Measurements from ENCODE around the gene CPA2.
A peak's percentile ranks its signal among the peaks of the same experiment; 100 is the strongest.
"Not testable (repeated sequence)": the region's sequence is repeated elsewhere in the genome, so short reads cannot be mapped to it uniquely, and the experiment has no call there.

CPA2 gene

GRCh38 chr7:130266258-130266960, at the start of gene CPA2:
TSS of gene CPA2 (plus strand) at chr7:130266863. CDS start at chr7:130266882, 19 bp downstream.
- ChIA-PET POLR2A (ENCODE audit: low non-redundant PET) (no interaction called here), CTCF (no interaction called here)
- no peak for DNase-seq (ENCODE audit: low spot score)
- no peak for TF ChIP-seq CTCF (conservative IDR thresholded peaks at IDR 0.05; ENCODE audit: low read depth)
- H3K27ac ChIP-seq, result no peak within 1 kb of the TSS

- ChIA-PET CTCF (interaction anchor here (0.7 kb wide), 1 partner anchor 227 kb away, joined by 3 read pairs; no protein-coding TSS in a partner anchor), POLR2A (ENCODE audit: low non-redundant PET) (interaction anchor here (0.7 kb wide), 1 partner anchor 12 kb away, joined by 4 read pairs; no protein-coding TSS in a partner anchor)
- no peak for TF ChIP-seq CTCF (conservative IDR thresholded peaks at IDR 0.05; ENCODE audit: low read depth)
- DNase-seq (ENCODE audit: low spot score), result no peak
- H3K27ac ChIP-seq, result no peak overlapping the region
Observed at GRCh38 chr7:130218806-130219620, 47.6 kb upstream of the CPA2 start.

- no peak for DNase-seq (ENCODE audit: low spot score)
- POLR2A ChIA-PET (ENCODE audit: low non-redundant PET), result no interaction called here
- no peak for TF ChIP-seq CTCF (conservative IDR thresholded peaks at IDR 0.05; ENCODE audit: low read depth)
- no peak overlapping the region for H3K27ac ChIP-seq
- CTCF ChIA-PET, result interaction anchor here (0.7 kb wide), 1 partner anchor 226 kb away, joined by 3 read pairs; no protein-coding TSS in a partner anchor
Observed at GRCh38 chr7:130219871-130220270, 46.8 kb upstream of the CPA2 start.

GRCh38 chr7:130221746-130222145, 44.9 kb upstream of the CPA2 start:
- CTCF ChIA-PET, result no interaction called here
- H3K27ac ChIP-seq, result no peak overlapping the region
- DNase-seq (ENCODE audit: low spot score), result no peak
- POLR2A ChIA-PET (ENCODE audit: low non-redundant PET), result no interaction called here
- TF ChIP-seq CTCF (conservative IDR thresholded peaks at IDR 0.05; ENCODE audit: low read depth), result no peak

GRCh38 chr7:130223646-130224045, 43.0 kb upstream of the CPA2 start:
- DNase-seq (ENCODE audit: low spot score), result no peak
- ChIA-PET POLR2A (ENCODE audit: low non-redundant PET) (no interaction called here), CTCF (no interaction called here)
- TF ChIP-seq CTCF (conservative IDR thresholded peaks at IDR 0.05; ENCODE audit: low read depth), result no peak
- H3K27ac ChIP-seq, result no peak overlapping the region

GRCh38 chr7:130224210-130224609, 42.5 kb upstream of the CPA2 start:
- no peak for DNase-seq (ENCODE audit: low spot score)
- no peak for TF ChIP-seq CTCF (conservative IDR thresholded peaks at IDR 0.05; ENCODE audit: low read depth)
- ChIA-PET POLR2A (ENCODE audit: low non-redundant PET) (no interaction called here), CTCF (no interaction called here)
- H3K27ac ChIP-seq, result no peak overlapping the region

GRCh38 chr7:130224923-130225322, 41.7 kb upstream of the CPA2 start:
- peak overlapping the region; percentile 21; the same call in 1 of the 2 replicates for H3K27ac ChIP-seq
- POLR2A ChIA-PET (ENCODE audit: low non-redundant PET); DNase-seq (ENCODE audit: low spot score); CTCF ChIA-PET: not testable (repeated sequence)
